ENCODE results near the gene ULK4.

ULK4 gene

GRCh38 chr3:41247055-41248004 lies 714.6 kb downstream of the ULK4 start:
- in situ Hi-C loops (cut with MboI; ENCODE audit: low sequenced_read_pairs, unreplicated experiment), result no loop called here
- TF ChIP-seq CTCF (IDR thresholded peaks at IDR 0.05; ENCODE audit: borderline replicate concordance, control extremely low read depth, extremely low read depth, insufficient read depth, missing control alignments), result no peak
- DNase-seq (ENCODE audit: low spot score), result no peak

- DNase-seq (ENCODE audit: low spot score), result no peak
- no peak for TF ChIP-seq CTCF (IDR thresholded peaks at IDR 0.05; ENCODE audit: borderline replicate concordance, control extremely low read depth, extremely low read depth, insufficient read depth, missing control alignments)
- in situ Hi-C loops (cut with MboI; ENCODE audit: low sequenced_read_pairs, unreplicated experiment), result no loop called here
These were observed 717.1 kb downstream of the ULK4 start for GRCh38 chr3:41244620-41245336.

GRCh38 chr3:41243183-41243582 lies 718.7 kb downstream of the ULK4 start:
- TF ChIP-seq CTCF (IDR thresholded peaks at IDR 0.05; ENCODE audit: borderline replicate concordance, control extremely low read depth, extremely low read depth, insufficient read depth, missing control alignments), result no peak
- in situ Hi-C loops (cut with MboI; ENCODE audit: low sequenced_read_pairs, unreplicated experiment), result no loop called here
- DNase-seq (ENCODE audit: low spot score), result no peak

GRCh38 chr3:41241800-41242571 lies 719.9 kb downstream of the ULK4 start:
- DNase-seq (ENCODE audit: low spot score), result no peak
- no peak for TF ChIP-seq CTCF (IDR thresholded peaks at IDR 0.05; ENCODE audit: borderline replicate concordance, control extremely low read depth, extremely low read depth, insufficient read depth, missing control alignments)
- in situ Hi-C loops (cut with MboI; ENCODE audit: low sequenced_read_pairs, unreplicated experiment), result no loop called here

GRCh38 chr3:41241161-41241560 lies 720.7 kb downstream of the ULK4 start:
- no peak for DNase-seq (ENCODE audit: low spot score)
- TF ChIP-seq CTCF (IDR thresholded peaks at IDR 0.05; ENCODE audit: borderline replicate concordance, control extremely low read depth, extremely low read depth, insufficient read depth, missing control alignments), result no peak
- in situ Hi-C loops (cut with MboI; ENCODE audit: low sequenced_read_pairs, unreplicated experiment), result no loop called here

GRCh38 chr3:41239587-41239986 lies 722.3 kb downstream of the ULK4 start:
- no peak for DNase-seq (ENCODE audit: low spot score)
- no peak for TF ChIP-seq CTCF (IDR thresholded peaks at IDR 0.05; ENCODE audit: borderline replicate concordance, control extremely low read depth, extremely low read depth, insufficient read depth, missing control alignments)
- in situ Hi-C loops (cut with MboI; ENCODE audit: low sequenced_read_pairs, unreplicated experiment), result no loop called here

Data from GM13976 (cell line).